ENCODE data around the gene CEP78.
A peak's percentile ranks its signal among the peaks of the same experiment; 100 is the strongest.

Gene CEP78

DNA sequence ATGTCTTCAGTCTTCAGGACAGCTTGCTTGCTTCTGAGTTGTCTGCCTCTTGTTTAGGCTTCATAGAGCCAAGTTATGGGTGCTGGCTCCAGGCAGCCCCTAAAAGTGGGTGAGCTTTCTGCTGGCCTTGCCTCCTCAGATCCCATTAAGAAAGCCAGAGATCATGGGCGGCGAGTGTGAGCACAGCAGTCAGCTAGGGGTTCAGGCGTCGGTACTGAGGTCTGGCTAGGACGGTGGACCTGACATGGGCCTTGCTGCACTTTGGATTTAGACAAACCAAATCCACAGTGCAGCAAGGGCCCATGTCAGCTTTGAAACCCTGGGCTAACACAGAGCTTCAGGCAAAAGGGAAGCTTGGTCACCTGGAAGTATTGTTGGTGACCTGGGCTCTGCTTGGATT lies 78.7 kb downstream of the CEP78 start:
- DNase-seq, result no peak

DNA sequence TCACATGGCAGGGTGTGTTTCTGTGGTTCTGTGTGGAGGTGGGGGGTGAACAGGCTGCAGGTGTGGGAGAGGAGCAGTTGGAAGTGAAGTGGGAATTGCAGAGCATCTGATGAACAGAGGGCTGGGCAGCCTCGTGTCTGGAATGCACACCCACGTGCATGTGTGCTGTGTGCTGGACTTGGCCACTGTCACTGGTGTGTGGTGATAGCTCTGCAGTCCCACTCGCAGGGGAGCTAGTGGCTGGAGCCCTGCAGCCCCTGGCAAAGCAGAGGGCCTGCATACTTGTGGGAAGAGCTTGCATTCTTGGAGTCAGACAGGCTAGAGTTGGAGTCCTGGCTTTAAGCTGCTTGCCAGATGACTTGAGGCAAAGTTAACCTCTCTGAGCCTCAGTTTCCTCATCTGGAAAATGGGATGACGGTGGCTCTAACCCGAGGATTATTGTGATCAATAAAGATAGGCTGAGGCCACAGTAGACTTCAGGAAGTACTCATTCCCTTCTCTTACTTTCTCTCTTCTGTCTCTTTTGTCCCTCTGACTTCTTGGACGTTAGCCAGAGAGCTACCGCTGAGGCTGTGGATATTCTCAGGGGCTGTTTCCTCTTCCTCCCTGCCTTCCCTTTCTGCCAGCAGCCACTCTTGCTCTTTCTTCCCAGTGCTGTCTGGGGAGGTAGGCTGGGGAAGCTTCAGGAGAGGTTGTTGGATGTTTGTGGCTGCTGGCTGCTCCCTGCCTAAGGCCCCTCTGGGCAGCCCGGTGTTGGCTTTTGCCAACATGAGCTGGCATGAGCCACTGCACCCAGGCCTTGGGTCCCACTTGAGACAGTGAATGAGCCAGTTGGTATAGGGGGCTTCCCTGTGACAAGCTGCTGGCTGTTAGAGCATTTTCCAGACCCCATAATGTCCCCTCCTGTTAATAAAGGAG lies 79.3 kb downstream of the CEP78 start:
- no peak for DNase-seq

DNA sequence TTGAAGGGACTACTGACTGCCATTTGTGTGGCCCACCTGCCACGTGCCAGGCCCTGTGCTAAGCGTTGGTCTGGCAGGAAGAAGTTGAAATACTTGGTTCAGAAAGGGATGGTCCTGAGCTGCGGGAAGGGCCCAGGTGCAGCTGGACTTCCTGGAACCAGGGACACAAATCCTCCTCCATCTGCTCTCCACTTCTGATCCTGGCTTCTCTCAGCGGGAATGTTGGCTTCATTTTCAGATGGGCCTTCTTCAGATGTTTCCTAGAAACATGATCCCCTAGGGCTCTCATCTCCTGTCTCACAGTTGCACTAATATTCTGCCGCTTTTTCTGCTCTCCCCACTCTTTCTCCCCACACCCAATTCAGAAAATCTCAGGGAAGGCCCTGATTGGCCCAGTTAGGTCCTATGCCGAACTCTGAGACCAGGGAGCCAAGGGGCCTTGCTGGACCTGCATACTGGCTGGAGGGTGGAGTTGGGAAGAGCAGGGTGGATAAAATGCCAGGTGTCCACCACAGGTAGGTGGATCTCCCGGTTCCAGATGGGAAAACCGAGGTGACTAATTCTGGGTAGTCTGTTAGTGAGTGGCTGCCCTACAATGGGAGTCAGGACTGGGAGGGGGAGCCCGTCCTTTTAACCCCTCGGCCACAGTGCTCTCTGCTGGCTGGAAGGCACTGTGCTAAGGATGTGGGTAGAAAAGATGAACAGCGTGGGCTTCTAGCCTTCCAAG lies 80.5 kb downstream of the CEP78 start:
- DNase-seq, result no peak

DNA sequence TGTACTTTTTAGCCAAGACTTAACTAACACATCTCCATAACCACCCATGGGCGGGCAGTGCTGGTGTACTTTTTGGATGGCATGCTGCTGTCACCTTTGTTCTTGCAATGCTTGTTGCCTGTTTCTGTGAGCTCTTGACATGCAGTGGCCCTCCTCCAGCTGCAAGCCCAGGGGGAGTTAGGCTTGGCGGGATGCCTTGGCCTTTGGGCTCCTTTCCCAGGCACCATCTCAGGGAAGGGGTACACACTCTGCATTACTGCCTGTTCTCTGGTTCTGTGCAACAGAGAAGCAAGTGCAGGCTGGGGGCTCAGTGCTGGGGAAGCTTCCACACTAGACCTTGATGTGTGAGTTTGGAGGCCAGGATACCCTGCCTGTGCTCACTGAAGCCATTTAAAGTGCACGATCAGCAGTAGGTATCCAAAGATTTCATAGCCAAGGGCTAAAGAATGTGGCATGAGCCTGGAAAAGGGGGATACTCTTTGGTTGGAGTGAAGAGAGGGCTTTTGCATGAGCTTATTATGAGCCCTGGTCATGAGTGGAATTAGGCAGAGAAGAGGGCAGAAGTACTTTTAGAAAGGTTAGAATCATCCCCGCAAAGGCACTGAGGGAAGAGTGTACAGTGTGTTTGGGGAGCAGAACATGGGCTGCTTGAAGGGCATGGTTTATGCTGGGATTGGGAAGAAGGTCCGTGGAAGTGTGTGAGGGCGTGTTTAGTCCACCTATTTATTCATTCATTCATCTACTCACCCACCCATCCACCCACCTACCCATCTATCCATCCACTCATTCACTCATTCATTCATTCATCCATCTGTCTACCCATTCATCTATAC lies 83.5 kb downstream of the CEP78 start:
- no peak for DNase-seq

DNA sequence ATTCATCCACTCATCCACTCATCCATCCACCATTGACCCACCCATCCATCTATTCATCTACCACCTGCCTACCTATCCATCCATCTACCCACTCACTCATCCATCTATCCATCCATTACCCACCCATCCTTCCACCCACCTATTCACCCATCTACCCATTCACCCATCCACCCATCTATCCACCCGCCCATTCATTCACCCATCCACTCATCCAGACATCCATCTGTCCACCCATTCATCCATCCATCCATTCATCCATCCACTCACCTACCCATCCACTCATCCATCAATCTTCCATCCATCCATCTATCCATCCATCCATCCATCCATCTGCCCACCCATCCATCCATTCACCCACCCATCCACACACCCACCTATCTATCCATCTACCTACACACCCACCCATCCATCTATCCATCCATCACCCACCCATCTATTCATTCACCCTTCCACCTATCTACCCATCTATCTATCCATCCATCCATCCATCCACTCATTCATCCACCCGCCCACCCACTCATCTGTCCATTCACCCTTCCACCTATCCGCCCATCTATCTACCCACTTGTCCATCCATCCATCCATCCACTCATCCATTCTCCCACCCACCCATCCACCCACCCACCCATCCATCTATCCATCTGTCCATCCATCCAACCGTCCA lies 84.3 kb downstream of the CEP78 start:
- DNase-seq, result no peak

DNA sequence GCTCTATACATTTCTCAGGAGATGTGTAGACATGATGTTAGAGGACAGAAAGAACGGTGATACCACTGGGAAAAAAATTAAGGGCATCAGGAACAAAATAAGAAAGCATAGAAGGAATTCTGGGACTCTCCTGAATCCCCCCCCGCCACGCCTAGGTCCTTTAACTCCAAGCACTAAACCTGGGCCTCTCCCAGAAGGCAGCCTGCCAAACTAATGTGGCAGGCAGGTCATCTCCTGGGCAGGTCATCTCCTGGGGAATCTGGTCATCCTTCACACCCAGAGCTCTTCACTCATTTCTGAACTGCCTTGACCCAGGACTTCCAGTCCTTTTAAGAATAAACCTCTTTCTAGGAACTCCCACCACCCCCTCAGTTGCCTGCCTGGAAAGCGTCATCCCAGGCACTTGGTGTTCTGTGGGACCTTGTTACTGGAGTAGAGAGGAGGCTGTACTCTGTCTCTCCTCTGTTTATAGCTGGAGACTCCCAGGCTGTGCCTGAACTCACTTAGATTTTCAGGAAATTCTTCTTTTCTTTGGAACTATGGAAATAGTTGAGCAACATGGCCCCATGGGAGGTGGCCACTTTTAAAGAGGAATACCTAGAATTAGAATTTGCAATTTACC lies 85.1 kb downstream of the CEP78 start:
- DNase-seq, result no peak

DNA sequence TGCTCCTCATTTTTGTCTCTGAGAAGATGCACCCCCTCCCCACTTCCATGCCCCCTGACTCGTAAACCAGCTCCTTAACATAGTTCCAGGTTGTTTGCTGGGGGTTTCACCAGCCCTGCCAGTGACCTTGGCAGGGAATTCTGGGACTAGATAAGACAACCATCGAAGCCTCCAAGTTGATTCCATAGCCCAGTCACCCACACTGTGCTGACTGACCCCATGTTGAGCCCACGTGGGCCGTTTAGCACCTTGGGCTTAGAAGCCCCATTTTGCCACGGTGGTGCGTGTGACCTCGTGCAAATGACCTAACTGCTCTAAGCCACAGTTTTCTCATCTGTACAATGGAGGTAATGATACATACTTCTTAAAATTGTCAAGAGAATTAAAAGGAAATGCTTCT lies 85.6 kb downstream of the CEP78 start:
- no peak for DNase-seq

DNA sequence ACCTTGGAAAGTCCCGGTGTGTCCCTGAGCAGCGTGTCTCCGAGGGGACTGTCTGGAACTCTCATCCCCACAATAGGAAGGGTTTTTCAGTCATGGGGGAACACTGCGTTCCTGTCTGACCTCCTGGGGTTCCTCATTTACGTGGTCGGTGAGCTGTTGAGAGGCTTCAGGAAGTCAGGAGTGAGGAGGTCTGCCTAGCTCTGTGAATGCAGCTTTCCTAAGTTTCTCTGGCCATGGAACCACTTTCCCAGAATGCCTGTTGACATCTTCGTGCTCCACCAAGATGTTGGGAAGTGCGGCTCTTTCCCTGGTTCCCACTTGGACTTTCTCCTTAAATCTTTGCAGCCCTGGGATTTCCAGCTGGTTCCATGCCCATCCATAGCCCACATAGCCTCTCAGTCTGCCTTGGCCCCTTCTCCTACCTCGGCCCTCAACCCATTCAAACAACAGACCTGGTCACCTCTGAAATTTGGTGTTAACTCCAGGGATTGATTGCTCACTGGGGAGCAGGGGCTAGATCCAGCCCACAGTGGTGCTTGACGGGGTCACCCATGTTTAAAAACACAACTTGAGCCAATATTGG lies 88.3 kb downstream of the CEP78 start:
- no peak for DNase-seq

DNA sequence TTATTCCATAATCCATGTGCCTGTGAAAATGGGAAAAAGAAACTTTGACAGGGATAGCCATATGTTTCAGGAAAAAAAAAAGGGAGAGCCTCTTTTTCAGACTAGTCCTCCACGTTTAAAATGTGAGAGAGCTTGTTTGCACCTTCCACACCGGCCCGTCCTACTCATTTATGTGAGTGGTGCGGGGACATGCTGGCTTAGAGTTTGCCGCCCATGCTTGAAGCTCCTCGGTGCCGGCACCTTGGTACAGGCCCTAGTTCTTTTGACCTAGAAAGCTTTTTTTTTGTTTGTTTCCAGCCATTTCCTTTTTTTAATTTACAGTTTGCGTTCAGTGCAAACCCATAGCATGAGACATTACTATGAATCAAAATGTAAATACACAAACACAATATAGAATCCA lies 88.8 kb downstream of the CEP78 start:
- no peak for DNase-seq

DNA sequence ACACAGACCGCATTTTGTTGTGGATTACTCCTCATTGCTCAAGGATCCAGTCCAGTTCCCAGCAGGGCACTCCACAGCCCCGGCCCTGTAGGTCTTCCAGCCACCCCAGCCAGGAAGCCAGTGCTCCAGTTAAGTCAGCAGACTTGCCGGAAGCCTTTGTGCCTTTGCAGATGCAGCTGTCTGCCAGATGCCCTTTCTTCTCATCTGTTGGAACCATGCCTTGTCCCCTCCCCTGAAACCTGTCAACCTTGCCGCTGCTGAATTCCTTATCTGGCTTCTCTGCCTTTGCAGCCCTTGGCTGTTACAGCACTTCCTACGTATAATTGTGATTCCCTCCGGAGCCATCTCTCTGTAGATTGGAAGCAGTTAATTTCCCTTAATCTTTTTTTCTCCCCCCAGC lies 89.5 kb downstream of the CEP78 start:
- peak in 1 of 2 donors; percentile 57 for DNase-seq

DNA sequence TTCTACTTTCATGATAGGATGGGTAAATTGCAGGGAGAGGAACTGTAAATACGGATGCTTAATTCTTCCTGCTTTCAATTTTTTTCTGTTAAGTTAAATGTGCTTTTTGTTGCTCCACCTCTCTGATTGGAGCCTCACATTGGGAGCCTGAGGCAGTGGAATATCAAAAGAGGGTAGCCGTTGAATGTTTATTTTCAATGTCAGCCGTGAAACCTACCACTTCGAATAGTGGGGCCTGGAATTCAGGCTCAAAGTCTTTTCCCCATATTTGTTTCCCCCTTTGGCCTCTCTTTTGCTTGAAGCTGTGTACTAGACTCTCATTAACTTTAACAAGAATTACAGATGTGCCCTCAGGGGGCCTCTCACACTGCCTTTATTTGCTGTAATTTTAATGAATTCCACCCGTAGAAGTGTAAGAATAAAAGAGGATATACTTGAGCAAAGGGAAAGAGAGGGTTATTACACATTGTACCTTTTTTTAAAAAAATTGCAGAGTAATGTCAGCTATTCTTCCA lies 90.0 kb downstream of the CEP78 start:
- DNase-seq, result no peak

DNA sequence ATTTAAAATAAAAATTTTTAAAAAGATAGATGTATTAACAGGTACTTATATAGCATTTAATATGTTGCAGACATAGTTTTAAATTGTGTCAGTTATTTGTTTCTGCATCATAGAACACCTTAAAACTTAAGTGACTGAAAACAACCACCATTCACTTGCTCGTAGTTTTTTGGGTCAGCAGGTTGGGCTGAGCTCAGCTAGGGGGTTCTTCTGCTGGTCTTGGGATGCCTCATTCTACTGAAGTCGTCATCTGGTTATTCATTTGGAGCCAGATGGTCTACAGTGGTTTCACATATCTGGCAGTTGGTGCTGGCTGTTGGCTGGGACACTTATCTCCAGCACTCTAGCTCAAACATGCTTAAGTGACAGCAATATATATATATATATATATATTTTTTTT lies 90.7 kb downstream of the CEP78 start:
- DNase-seq, result no peak

Measured in bone marrow (tissue), 2 donors.